K562 treated with DMSO at 1 percent for 48 hours (cell line): Measurements from ENCODE around the gene BUB1. TPM values are rescaled to one million over a fixed set of nuclear protein-coding genes. Genes with fewer than 3 reads are reported as not detected.

ENCODE experiments used
- total RNA-seq: library from RNA; unstranded; fragments of 300-600 nt; gene quantifications from 2 replicates; pipeline ENCODE4 v1.2.3, GENCODE V29; 2022; ENCODE audit warnings: low replicate concordance; ENCODE audit errors: extremely low read depth

The BUB1 gene
- total RNA-seq = not detected in 2 replicates

GRCh38 chr2:110677530-110678456 is at the start of gene BUB1:
Gene BUB1, minus strand, starts transcription at chr2:110678063. Its CDS starts 68 bp downstream, at chr2:110677995.

Other genes starting within 250 kb of the BUB1 start
- gene LIMS4, start 205.2 kb downstream of the BUB1 start, total RNA-seq = not detected in 2 replicates
- not detected in 2 replicates for gene RGPD6, start 100.8 kb downstream of the BUB1 start, total RNA-seq
- not detected in 2 replicates for gene ACOXL, start 54.5 kb upstream of the BUB1 start, total RNA-seq